Measurements from ENCODE around the gene DMC1.
"Not testable (repeated sequence)": the region's sequence is repeated elsewhere in the genome, so short reads cannot be mapped to it uniquely, and the experiment has no call there.

The DMC1 gene, protein sequence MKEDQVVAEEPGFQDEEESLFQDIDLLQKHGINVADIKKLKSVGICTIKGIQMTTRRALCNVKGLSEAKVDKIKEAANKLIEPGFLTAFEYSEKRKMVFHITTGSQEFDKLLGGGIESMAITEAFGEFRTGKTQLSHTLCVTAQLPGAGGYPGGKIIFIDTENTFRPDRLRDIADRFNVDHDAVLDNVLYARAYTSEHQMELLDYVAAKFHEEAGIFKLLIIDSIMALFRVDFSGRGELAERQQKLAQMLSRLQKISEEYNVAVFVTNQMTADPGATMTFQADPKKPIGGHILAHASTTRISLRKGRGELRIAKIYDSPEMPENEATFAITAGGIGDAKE

GRCh38 chr22:38569972-38570778 is at the start of gene DMC1:
Gene DMC1, minus strand, starts transcription at chr22:38570183. Its CDS starts 1,927 bp downstream, at chr22:38568256.
- peak; percentile 90 to 98 (median 96) for DNase-seq (ENCODE audit: low read depth in 2 of 3, low spot score in 2 of 3)

- DNase-seq (ENCODE audit: low read depth in 2 of 3, low spot score in 2 of 3) = no peak
Measured at GRCh38 chr22:38618682-38619081, 48.7 kb upstream of the DMC1 start.

DNA sequence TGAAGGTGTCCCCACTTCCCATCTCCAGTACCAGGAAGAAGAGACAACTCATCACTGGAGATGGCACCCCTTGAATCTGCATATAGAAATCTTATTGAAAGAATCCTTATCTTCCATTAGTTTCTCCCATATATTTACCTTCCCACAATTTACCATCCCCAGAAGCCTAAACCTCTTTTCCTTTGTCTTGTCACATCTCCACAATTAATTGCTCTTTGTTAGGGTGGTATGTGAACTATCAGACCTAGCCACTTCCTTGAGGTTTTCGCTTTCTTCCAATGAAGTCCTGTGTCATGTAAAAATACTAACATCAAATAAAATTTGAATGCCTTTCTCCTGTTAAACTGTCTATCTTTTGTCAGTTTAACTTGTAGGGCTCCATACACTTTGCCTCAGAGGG is 48.3 kb upstream of the DMC1 start:
- DNase-seq (ENCODE audit: low read depth in 2 of 3, low spot score in 2 of 3) = no peak

GRCh38 chr22:38615064-38615405 is 45.1 kb upstream of the DMC1 start:
- not testable (repeated sequence) for DNase-seq (ENCODE audit: low read depth in 2 of 3, low spot score in 2 of 3)

GRCh38 chr22:38614332-38615063 is 44.5 kb upstream of the DMC1 start:
- no peak for DNase-seq (ENCODE audit: low read depth in 2 of 3, low spot score in 2 of 3)

DNA sequence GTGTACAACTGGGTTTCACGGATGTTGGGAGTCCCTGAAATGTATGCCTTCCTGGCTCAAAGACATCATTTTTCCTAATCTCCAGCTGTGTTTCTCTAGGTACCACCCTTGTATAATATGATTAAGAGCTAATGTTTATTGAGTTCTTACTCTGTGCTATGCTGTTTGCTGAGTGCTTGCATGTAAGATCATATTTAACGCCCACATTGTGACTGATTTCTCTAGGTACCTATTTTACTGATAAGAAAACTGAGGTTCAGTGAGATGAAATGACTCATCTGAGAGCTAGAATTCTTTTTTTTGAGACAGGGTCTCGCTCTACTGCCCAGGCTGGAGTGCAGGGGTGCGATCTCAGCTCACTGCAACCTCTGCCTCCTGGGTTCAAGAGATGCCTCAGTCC is 43.6 kb upstream of the DMC1 start:
- DNase-seq (ENCODE audit: low read depth in 2 of 3, low spot score in 2 of 3) = no peak

DNA sequence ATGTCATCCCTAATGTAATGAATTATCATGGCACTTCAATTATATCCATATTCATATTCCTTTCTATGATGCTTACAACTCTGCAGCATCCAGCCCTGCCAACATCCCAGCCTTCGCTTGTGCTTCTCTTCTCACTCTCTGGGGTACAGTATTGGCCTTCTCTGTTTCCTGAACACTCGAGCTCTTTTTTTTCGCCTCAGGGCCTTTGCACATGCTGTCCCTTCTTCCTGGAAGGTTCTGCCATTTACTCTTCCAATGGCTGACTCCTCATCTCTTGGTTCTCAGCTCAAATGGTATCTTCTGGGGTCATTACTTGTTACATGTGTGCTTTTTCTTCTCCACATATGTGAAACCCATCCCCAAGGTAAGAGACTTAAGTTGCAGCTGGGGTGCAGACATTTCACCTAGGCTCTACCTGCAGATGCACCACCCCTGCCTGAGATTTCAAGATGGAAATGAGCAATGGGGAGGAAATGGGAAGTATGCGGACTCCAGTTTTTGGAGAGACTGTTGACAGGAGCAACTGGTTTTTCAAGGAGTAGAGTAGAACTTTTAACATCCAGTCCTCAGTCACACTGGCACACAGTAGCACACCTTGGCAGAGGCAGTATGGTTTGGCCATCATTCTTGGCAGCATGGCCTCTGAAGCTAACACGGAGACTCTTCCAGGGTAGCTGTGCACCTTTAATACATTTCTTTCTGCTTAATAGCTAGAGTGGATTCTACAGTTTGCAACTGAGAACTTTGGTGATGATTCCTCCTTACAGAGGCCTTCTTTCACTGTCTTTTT is 42.4 kb upstream of the DMC1 start:
- no peak for DNase-seq (ENCODE audit: low read depth in 2 of 3, low spot score in 2 of 3)

- DNase-seq (ENCODE audit: low read depth in 2 of 3, low spot score in 2 of 3) = no peak
Measured at GRCh38 chr22:38611559-38611958, 41.6 kb upstream of the DMC1 start.

- no peak for DNase-seq (ENCODE audit: low read depth in 2 of 3, low spot score in 2 of 3)
Measured at GRCh38 chr22:38610234-38610633, 40.3 kb upstream of the DMC1 start.

- DNase-seq (ENCODE audit: low read depth in 2 of 3, low spot score in 2 of 3) = no peak
Measured at GRCh38 chr22:38608992-38609750, 39.2 kb upstream of the DMC1 start.

GRCh38 chr22:38607680-38608079 is 37.7 kb upstream of the DMC1 start:
- DNase-seq (ENCODE audit: low read depth in 2 of 3, low spot score in 2 of 3) = no peak

DNA sequence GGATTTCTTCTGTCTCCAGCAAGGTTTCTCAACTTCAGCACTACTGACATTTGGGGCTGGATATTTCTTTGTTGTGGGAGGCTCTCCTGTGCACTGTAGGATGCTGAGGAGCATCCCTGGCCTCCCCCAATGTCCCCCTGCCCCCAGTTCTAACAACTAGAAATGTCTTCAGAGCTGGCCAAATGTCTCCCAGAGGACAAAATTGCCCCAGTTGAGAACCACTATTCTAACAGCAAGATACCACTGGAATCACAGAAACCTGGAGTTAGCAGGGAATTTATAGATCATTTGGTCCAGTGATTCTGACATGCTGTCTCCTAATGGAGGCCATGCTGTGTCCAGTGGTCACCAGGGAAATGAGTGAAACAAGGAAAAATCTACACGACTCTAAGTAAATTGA is 32.2 kb upstream of the DMC1 start:
- no peak for DNase-seq (ENCODE audit: low read depth in 2 of 3, low spot score in 2 of 3)

DNA sequence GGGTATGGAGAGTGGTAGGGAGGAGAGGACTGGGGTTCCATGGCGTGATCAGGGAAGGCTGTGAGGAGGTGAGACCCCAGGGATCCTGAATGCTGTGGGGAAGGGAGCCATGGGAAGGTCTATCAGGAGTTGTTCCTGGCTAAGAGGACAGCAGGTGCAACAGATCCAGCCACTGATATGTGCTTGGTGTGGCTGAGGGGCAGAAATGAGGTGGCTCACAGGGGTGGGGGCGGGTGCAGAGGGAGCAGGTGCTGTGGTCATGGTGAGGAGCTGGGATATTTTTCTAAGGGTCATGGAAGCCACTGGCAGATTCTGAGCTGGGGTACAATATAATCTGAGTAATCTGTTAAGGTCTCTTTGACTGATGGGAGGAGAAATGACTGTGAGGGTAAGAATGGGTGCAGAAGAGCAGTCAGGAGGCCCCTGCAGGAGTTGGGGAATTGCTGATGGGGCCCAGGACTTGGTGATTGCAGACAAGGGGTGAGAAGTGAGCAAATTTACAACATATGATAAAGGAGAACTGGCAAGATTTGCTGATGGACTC is 31.3 kb upstream of the DMC1 start:
- DNase-seq (ENCODE audit: low read depth in 2 of 3, low spot score in 2 of 3) = no peak

- no peak for DNase-seq (ENCODE audit: low read depth in 2 of 3, low spot score in 2 of 3)
Measured at GRCh38 chr22:38599466-38599865, 29.5 kb upstream of the DMC1 start.

GRCh38 chr22:38582923-38583322 is 12.9 kb upstream of the DMC1 start:
- DNase-seq (ENCODE audit: low read depth in 2 of 3, low spot score in 2 of 3) = not testable (repeated sequence)

DNA sequence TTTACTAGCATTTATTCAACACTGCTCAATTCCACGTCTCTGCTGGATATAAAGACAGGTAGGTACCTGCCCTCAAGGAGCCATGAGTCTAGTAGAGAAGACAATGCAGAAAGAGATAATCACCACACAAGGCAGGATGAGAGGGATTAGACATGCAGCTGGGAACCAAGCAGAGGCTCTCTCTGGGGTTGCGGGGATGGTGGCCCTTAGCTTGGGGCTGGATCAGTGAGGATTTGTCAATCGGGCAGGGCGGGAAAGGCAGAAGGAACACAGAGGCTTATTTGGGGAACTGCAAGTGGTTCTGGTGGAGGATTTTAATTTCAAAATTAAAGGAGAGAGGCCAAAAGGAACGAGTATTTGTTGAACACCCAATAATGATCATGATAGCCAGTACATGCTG is 8.5 kb upstream of the DMC1 start:
- no peak for DNase-seq (ENCODE audit: low read depth in 2 of 3, low spot score in 2 of 3)

GRCh38 chr22:38572065-38572464 is 2.1 kb upstream of the DMC1 start:
- no peak for DNase-seq (ENCODE audit: low read depth in 2 of 3, low spot score in 2 of 3)

GRCh38 chr22:38570779-38571364 is 889 bp upstream of the DMC1 start:
- DNase-seq (ENCODE audit: low read depth in 2 of 3, low spot score in 2 of 3) = peak in 2 of 3 experiments; percentile 4 to 6

DNA sequence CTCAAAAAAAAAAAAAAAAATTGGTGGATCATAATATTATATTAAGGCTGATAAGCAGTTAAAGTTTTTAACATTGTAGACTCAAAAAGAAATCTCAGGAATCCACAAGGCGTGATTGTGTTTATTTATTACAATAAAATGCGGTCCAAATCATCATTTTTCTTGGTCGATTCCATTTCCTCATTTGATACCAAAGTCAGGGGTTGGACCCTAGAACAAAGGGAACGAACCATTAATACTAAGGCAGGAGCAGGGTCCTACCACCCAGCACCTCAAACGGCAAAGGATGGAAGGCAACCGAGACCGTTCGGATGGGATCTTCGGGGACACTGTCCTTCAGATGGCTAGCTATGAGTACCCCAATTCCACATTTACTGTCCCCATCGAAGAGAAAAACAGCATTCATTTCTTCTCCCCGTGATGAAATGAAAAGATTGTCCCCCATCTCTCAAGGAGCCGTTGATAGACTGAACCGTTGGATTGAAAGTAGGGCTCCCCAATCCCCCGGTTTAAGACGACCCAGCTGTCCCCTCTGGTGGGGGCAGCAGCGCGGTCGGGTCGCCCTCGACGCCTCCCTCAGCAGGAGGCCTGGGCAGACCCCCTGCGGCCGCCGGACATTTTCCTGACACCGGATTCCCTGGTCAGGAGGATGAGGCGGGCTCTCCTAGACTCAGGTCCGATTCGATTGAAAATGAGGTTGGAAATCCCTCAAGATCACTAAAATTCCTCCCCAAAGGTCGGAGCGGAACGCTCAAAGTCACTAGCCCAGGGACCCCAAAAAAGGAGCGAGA is 607 bp downstream of the DMC1 start:
- DNase-seq (ENCODE audit: low read depth in 2 of 3, low spot score in 2 of 3) = peak in 2 of 3 experiments; percentile 3 to 10
